H1 (cell line): ENCODE data around the gene MELTF. TPM values are rescaled to one million over a fixed set of nuclear protein-coding genes. Genes with fewer than 3 reads are reported as not detected.

ENCODE experiments used
- CTCF ChIA-PET: fragments of 300-600 bp; sonication (Branson Sonifier 250); formaldehyde crosslinking; loops from one replicate; lab custom pipeline; 2021; ENCODE audit not compliant: partially characterized antibody; lab: Charles Lee
- POLR2A ChIA-PET: fragments of 300-600 bp; sonication (Branson Sonifier 250); formaldehyde crosslinking; loops from one replicate; lab custom pipeline; 2021; ENCODE audit warnings: inconsistent platforms; ENCODE audit not compliant: partially characterized antibody; lab: Charles Lee
- DNase-seq, 2 experiments: peaks; one replicate each; pipeline versions ENCODE4 v3.0.0 to v3.0.0-alpha.2; 2010 to 2022; ENCODE audit warnings: low spot score in 2 of 2, low read depth in 1 of 2, mixed read lengths in 1 of 2
- FAIRE-seq: peaks from 2 replicates; lab custom pipeline; 2011; peaks lifted over from hg19 to GRCh38; lab: Jason Lieb, UNC
- H2AFZ ChIP-seq: 2 replicates; pipeline ENCODE4 v1.8.1; 2012; ENCODE audit warnings: low read length, inconsistent platforms
- H2AK5ac ChIP-seq: 2 replicates; pipeline ENCODE4 v1.6.1; 2013; ENCODE audit warnings: low read depth, low read length
- H2BK120ac ChIP-seq: replicated peaks from 2 replicates; pipeline ENCODE3; 2013; ENCODE audit warnings: low read depth, low read length, inconsistent platforms
- H2BK12ac ChIP-seq: 2 replicates; pipeline ENCODE4 v1.6.1; 2013; ENCODE audit warnings: low read depth, low read length
- H2BK15ac ChIP-seq: 2 replicates; pipeline ENCODE4 v1.6.1; 2013; ENCODE audit warnings: low read length
- H2BK20ac ChIP-seq: 2 replicates; pipeline ENCODE4 v1.6.1; 2013; ENCODE audit warnings: low read length
- H2BK5ac ChIP-seq: 2 replicates; pipeline ENCODE4 v1.6.1; 2013; ENCODE audit warnings: low read depth, low read length
- H3K14ac ChIP-seq: 2 replicates; pipeline ENCODE4 v1.6.1; 2013; ENCODE audit warnings: inconsistent platforms; ENCODE audit not compliant: insufficient read length
- H3K18ac ChIP-seq: 2 replicates; pipeline ENCODE4 v1.6.1; 2013; ENCODE audit warnings: low read length; ENCODE audit errors: extremely low read depth
- H3K23ac ChIP-seq: 2 replicates; pipeline ENCODE4 v1.6.1; 2013; ENCODE audit warnings: inconsistent platforms; ENCODE audit not compliant: insufficient read length
- H3K23me2 ChIP-seq: 2 replicates; pipeline ENCODE4 v1.6.1; 2013; ENCODE audit warnings: low read depth, low read length
- H3K27ac ChIP-seq: 2 replicates; pipeline ENCODE4 v1.6.1; 2011; ENCODE audit warnings: low read depth, low read length, inconsistent platforms
- H3K27me3 ChIP-seq, 4 experiments: replicated peaks in 1 of 4; 1 replicate in 1 of 4; 2 replicates in 3 of 4; pipeline versions ENCODE4 v1.6.1 to v1.8.1; 2011 to 2013; ENCODE audit warnings: low read length in 3 of 4, mild to moderate bottlenecking in 3 of 4, inconsistent platforms in 2 of 4, mixed read lengths in 2 of 4, moderate library complexity in 1 of 4; ENCODE audit not compliant: control insufficient read depth in 3 of 4, insufficient read depth in 3 of 4; ENCODE audit errors: extremely low read depth in 1 of 4
- H3K36me3 ChIP-seq, 4 experiments: 2 replicates each; pipeline versions ENCODE4 v1.6.1 to v1.8.1; 2011 to 2013; ENCODE audit warnings: mild to moderate bottlenecking in 4 of 4, low read length in 3 of 4, moderate library complexity in 2 of 4, control low read depth in 1 of 4, inconsistent platforms in 1 of 4; ENCODE audit not compliant: insufficient read depth in 4 of 4, control insufficient read depth in 2 of 4
- H3K4ac ChIP-seq: replicated peaks from 2 replicates; pipeline ENCODE3; 2013; ENCODE audit warnings: low read length, low read depth, mixed read lengths, inconsistent platforms; ENCODE audit not compliant: insufficient read length
- H3K4me1 ChIP-seq, 4 experiments: replicated peaks in 1 of 4; 1 replicate in 1 of 4; 2 replicates in 3 of 4; pipeline versions ENCODE4 v1.6.1 to v1.8.1; 2011 to 2013; ENCODE audit warnings: low read length in 3 of 4, inconsistent platforms in 2 of 4, mixed read lengths in 1 of 4; ENCODE audit not compliant: insufficient read depth in 4 of 4, control insufficient read depth in 3 of 4
- H3K4me2 ChIP-seq, 2 experiments: 2 replicates each; pipeline versions ENCODE4 v1.6.1 to v1.8.1; 2011 to 2013; ENCODE audit warnings: low read depth in 2 of 2, low read length in 2 of 2, control low read depth in 1 of 2, inconsistent platforms in 1 of 2, mild to moderate bottlenecking in 1 of 2; ENCODE audit not compliant: insufficient read depth in 1 of 2
- H3K4me3 ChIP-seq, 4 experiments: fragments of 200-600, 300-600 bp in 1 of 4; sonication (generic), shearing (Covaris generic), sonication (Bioruptor Twin) in 1 of 4; 2 replicates each; pipeline versions ENCODE4 v1.5.1 to v1.8.1; 2011 to 2016; ENCODE audit warnings: low read length in 4 of 4, low read depth in 3 of 4, control low read depth in 2 of 4, inconsistent platforms in 2 of 4, mild to moderate bottlenecking in 2 of 4, mixed read lengths in 1 of 4, moderate library complexity in 1 of 4; ENCODE audit not compliant: insufficient read depth in 2 of 4; ENCODE audit errors: extremely low read depth in 1 of 4
- H3K56ac ChIP-seq: replicated peaks from 2 replicates; pipeline ENCODE3; 2013; ENCODE audit warnings: low read depth, mild to moderate bottlenecking, mixed read lengths, low read length, inconsistent platforms; ENCODE audit not compliant: insufficient read length
- H3K79me1 ChIP-seq: 2 replicates; pipeline ENCODE4 v1.6.1; 2013; ENCODE audit warnings: low read depth, low read length, control low read depth
- H3K79me2 ChIP-seq, 2 experiments: 2 replicates each; pipeline versions ENCODE4 v1.6.1 to v1.8.1; 2012 to 2013; ENCODE audit warnings: low read length in 2 of 2, mild to moderate bottlenecking in 2 of 2, inconsistent platforms in 1 of 2; ENCODE audit not compliant: insufficient read depth in 2 of 2, control insufficient read depth in 1 of 2
- H3K9ac ChIP-seq, 4 experiments: replicated peaks in 1 of 4; 1 replicate in 1 of 4; 2 replicates in 3 of 4; pipeline versions ENCODE4 v1.6.1 to v1.8.1; 2011 to 2013; ENCODE audit warnings: low read depth in 3 of 4, low read length in 3 of 4, control low read depth in 2 of 4, mild to moderate bottlenecking in 2 of 4, moderate library complexity in 2 of 4, inconsistent platforms in 1 of 4; ENCODE audit errors: extremely low read depth in 1 of 4
- H3K9me3 ChIP-seq, 2 experiments: 2 replicates each; pipeline versions ENCODE4 v1.6.1 to v1.8.1; 2012 to 2013; ENCODE audit warnings: mild to moderate bottlenecking in 2 of 2, moderate library complexity in 2 of 2, control low read depth in 1 of 2, inconsistent platforms in 1 of 2, low read depth in 1 of 2, low read length in 1 of 2, mixed read lengths in 1 of 2; ENCODE audit not compliant: insufficient read depth in 2 of 2
- H4K20me1 ChIP-seq, 2 experiments: replicated peaks in 1 of 2; 2 replicates each; pipeline versions ENCODE3 to v1.8.1; 2011 to 2013; ENCODE audit warnings: inconsistent platforms in 2 of 2, low read length in 2 of 2, mild to moderate bottlenecking in 1 of 2; ENCODE audit not compliant: insufficient read depth in 2 of 2, control insufficient read depth in 1 of 2
- H4K5ac ChIP-seq: 2 replicates; pipeline ENCODE4 v1.6.1; 2013; ENCODE audit warnings: low read length, low read depth, mixed read lengths, inconsistent platforms; ENCODE audit not compliant: insufficient read length
- H4K8ac ChIP-seq: 2 replicates; pipeline ENCODE4 v1.8.0; 2013; ENCODE audit warnings: mild to moderate bottlenecking, moderate library complexity, low read length, inconsistent platforms; ENCODE audit not compliant: insufficient read depth; ENCODE audit errors: extremely low read depth
- H4K91ac ChIP-seq: replicated peaks from 2 replicates; pipeline ENCODE3; 2013; ENCODE audit warnings: low read length, mixed read lengths, inconsistent platforms; ENCODE audit not compliant: insufficient read length
- EZH2 ChIP-seq: fragments of 200-600 bp; sonication (generic); IDR thresholded peaks from 2 replicates; pipeline ENCODE4 v1.7.1; 2012; ENCODE audit warnings: low read depth, mild to moderate bottlenecking, moderate library complexity, low read length, inconsistent platforms; ENCODE audit not compliant: severe bottlenecking
- HDAC2 ChIP-seq, 2 experiments: fragments of 300-600 bp in 1 of 2; sonication (generic) in 1 of 2; IDR thresholded peaks; 2 replicates each; pipeline ENCODE4 v1.6.1; 2011 to 2012; ENCODE audit warnings: low read depth in 2 of 2, low read length in 2 of 2, mild to moderate bottlenecking in 2 of 2, moderate library complexity in 2 of 2, borderline replicate concordance in 1 of 2, inconsistent platforms in 1 of 2
- HDAC6 ChIP-seq: IDR thresholded peaks from one replicate; pipeline ENCODE4 v1.7.1; 2012; ENCODE audit warnings: low read depth, mild to moderate bottlenecking, inconsistent platforms, low read length, moderate library complexity
- POLR2A ChIP-seq, 2 experiments: IDR thresholded peaks; 1 replicate in 1 of 2; 2 replicates in 1 of 2; pipeline ENCODE4 v1.6.1; 2011; ENCODE audit warnings: low read depth in 2 of 2, low read length in 2 of 2, mild to moderate bottlenecking in 2 of 2; ENCODE audit errors: control extremely low read depth in 1 of 2
- POU5F1 ChIP-seq: IDR thresholded peaks from 2 replicates; pipeline ENCODE4 v1.6.1; 2011; ENCODE audit warnings: low read depth, mild to moderate bottlenecking, low read length, moderate library complexity
- RNF2 ChIP-seq: fragments of 200-900, 300-1000 bp; sonication (generic); IDR thresholded peaks from 2 replicates; pipeline ENCODE4 v1.7.1; 2016; ENCODE audit warnings: borderline replicate concordance, low read depth, mild to moderate bottlenecking, antibody characterized with exemption, low read length; ENCODE audit not compliant: poor library complexity, severe bottlenecking; ENCODE audit errors: missing control alignments
- SAP30 ChIP-seq: fragments of 300-600 bp; sonication (generic); IDR thresholded peaks from 2 replicates; pipeline ENCODE4 v1.7.1; 2012; ENCODE audit warnings: low read length, moderate library complexity, mild to moderate bottlenecking, inconsistent platforms; ENCODE audit not compliant: insufficient read depth, insufficient replicate concordance
- SIN3A ChIP-seq, 2 experiments: IDR thresholded peaks in 1 of 2; conservative IDR thresholded peaks in 1 of 2; 2 replicates each; pipeline ENCODE4 v1.6.1; 2011 to 2012; ENCODE audit warnings: low read length in 2 of 2, improper control_type of control experiment in 1 of 2, low read depth in 1 of 2, mild to moderate bottlenecking in 1 of 2
- SP4 ChIP-seq: IDR thresholded peaks from 2 replicates; pipeline ENCODE4 v1.6.1; 2012; ENCODE audit warnings: low read length, inconsistent platforms
- TBP ChIP-seq: IDR thresholded peaks from 2 replicates; pipeline ENCODE4 v1.6.1; 2011; ENCODE audit warnings: low read depth, low read length, improper control_type of control experiment
- YY1 ChIP-seq: IDR thresholded peaks from 2 replicates; pipeline ENCODE4 v1.6.1; 2011; ENCODE audit warnings: low read depth, mild to moderate bottlenecking, low read length
- whole genome bisulfite sequencing, 2 experiments: shearing (Covaris generic) in 1 of 2; methylation state at CpG; one replicate each; pipeline versions ENCODE4 v1.1.6 to v1.1.7; 2013 to 2015; ENCODE audit warnings: low lambda C conversion rate in 2 of 2, mixed read lengths in 2 of 2, inconsistent platforms in 1 of 2, low coverage in 1 of 2, missing lambda C conversion rate in 1 of 2; ENCODE audit not compliant: insufficient replicate concordance in 2 of 2, insufficient coverage in 1 of 2, insufficient read length in 1 of 2; ENCODE audit errors: extremely low coverage in 1 of 2, missing lambda C conversion rate in 1 of 2; 5-methylcytosine and 5-hydroxymethylcytosine counted together
- polyA plus RNA-seq, 7 experiments: library from polyadenylated mRNA; depleted of rRNA in 3 of 7; stranded (reverse) in 5 of 7; unstranded in 2 of 7; fragments of >200 nt in 5 of 7; fragments of 200-250 nt in 2 of 7; gene quantifications; 1 replicate in 5 of 7; 2 replicates in 1 of 7; 4 replicates in 1 of 7; pipeline versions ENCODE4 v1.2.1 to v1.2.3, GENCODE V29; 2011 to 2013; ENCODE audit warnings: missing spikeins in 2 of 7, mixed read lengths in 2 of 7
- total RNA-seq: library from RNA; stranded (reverse); fragmentation: NEBNext Ultra II Directional; extraction: Animal tissue kit (Norgen Biotek cat#: 25700); gene quantifications from 2 replicates; pipeline ENCODE4 v1.2.1, GENCODE V29; 2021

MELTF gene
- total and polyA plus RNA-seq, 2 of the 8 experiments (the other 6 are each of a cell fraction or from before 2014, with no cell fraction given): 1.7 to 3.5 TPM

- no peak overlapping the region for H3K4ac ChIP-seq
- no peaks in the 10 kb centered on the region for H3K79me1 ChIP-seq
- H3K27ac ChIP-seq: no peak overlapping the region
- H2BK120ac ChIP-seq: no peak overlapping the region
- H3K23ac ChIP-seq: no peak overlapping the region
- no peak overlapping the region for H3K56ac ChIP-seq
- H3K4me1 ChIP-seq: peaks cover 0 to 3% (median under 1%) of the 10 kb centered on the region in 4 experiments; a peak in 3 of 7 replicates
- no peak overlapping the region for H3K9ac ChIP-seq
- no peak overlapping the region for H2BK12ac ChIP-seq
- 89% methylated on average over 28 of the region's 28 CpGs; no CpG with 5 or more reads in 1 of the 2 experiments for WGBS, 2 experiments
- H2BK15ac ChIP-seq: no peak overlapping the region
- no peaks in the 10 kb centered on the region for H4K20me1 ChIP-seq
- no peak for FAIRE-seq
- no peak overlapping the region for H2BK20ac ChIP-seq
- no peaks in the 10 kb centered on the region for H3K36me3 ChIP-seq
- H3K23me2 ChIP-seq: no peaks in the 10 kb centered on the region
- H2BK5ac ChIP-seq: no peak overlapping the region
- H4K5ac ChIP-seq: no peak overlapping the region
- H3K27me3 ChIP-seq: no peaks in the 10 kb centered on the region
- H3K14ac ChIP-seq: no peak overlapping the region
- H2AK5ac ChIP-seq: no peak overlapping the region
- ChIA-PET POLR2A (no interaction called here), CTCF (interaction anchor here (0.9 to 19.7 kb wide), 5 partner anchors 6 to 45 kb away, joined by 3 to 245 read pairs (median 4); partner anchors contain the start of gene MELTF)
- DNase-seq: no peak
- no peak overlapping the region for H3K4me2 ChIP-seq
- no peak overlapping the region for H3K4me3 ChIP-seq
- H3K18ac ChIP-seq: no peak overlapping the region
- H2AFZ ChIP-seq: no peak overlapping the region
- H3K9me3 ChIP-seq: no peaks in the 10 kb centered on the region
- H4K91ac ChIP-seq: no peak overlapping the region
- H4K8ac ChIP-seq: peak overlapping the region; percentile 45
- H3K79me2 ChIP-seq: no peaks in the 10 kb centered on the region
- TF ChIP-seq POU5F1: no peak
- no peak for TF ChIP-seq YY1
- TF ChIP-seq SP4: no peak
- no peak for TF ChIP-seq SAP30
- TF ChIP-seq SIN3A (conservative IDR thresholded peaks at IDR 0.05 in 1 of 2, IDR thresholded peaks at IDR 0.05 in 1 of 2; ENCODE audit: low read depth in 1 of 2, low read length in 2 of 2): no peak
- TF ChIP-seq EZH2: no peak
- TF ChIP-seq POLR2A (IDR thresholded peaks at IDR 0.05; ENCODE audit: control extremely low read depth in 1 of 2, low read depth in 2 of 2, low read length in 2 of 2): no peak
- TF ChIP-seq RNF2: no peak
- no peak for TF ChIP-seq HDAC2 (IDR thresholded peaks at IDR 0.05; ENCODE audit: borderline replicate concordance in 1 of 2, low read depth in 2 of 2, low read length in 2 of 2)
- TF ChIP-seq HDAC6: no peak
- no peak for TF ChIP-seq TBP
Observed at GRCh38 chr3:197015790-197016736, 13.6 kb downstream of the MELTF start.
